GM23338 (cell line): Measurements from ENCODE around the gene NUP62CL.

Experiments used
- CREB1 ChIP-seq: fragments of 250-450 bp; sonication (Bioruptor Pico); IDR thresholded peaks from 2 replicates; pipeline ENCODE4 v1.5.0; 2020; ENCODE audit warnings: low read depth, mild to moderate bottlenecking, moderate library complexity
- ETS1 ChIP-seq: IDR thresholded peaks from 2 replicates; pipeline ENCODE4 v1.6.1; 2016; ENCODE audit warnings: antibody characterized with exemption
- EZH2 ChIP-seq: fragments of 200-600 bp; sonication (generic); IDR thresholded peaks from one replicate; pipeline ENCODE4 v1.8.0; 2017; ENCODE audit warnings: antibody characterized with exemption, mild to moderate bottlenecking, low read depth; ENCODE audit not compliant: unreplicated experiment
- EZH2phosphoT487 ChIP-seq: fragments of 200-600 bp; sonication (generic); IDR thresholded peaks from one replicate; pipeline ENCODE4 v1.8.1; 2018; ENCODE audit warnings: antibody characterized with exemption; ENCODE audit not compliant: unreplicated experiment
- JUNB ChIP-seq: IDR thresholded peaks from one replicate; pipeline ENCODE4 v1.6.1; 2016; ENCODE audit warnings: antibody characterized with exemption; ENCODE audit not compliant: unreplicated experiment
- NANOG ChIP-seq: IDR thresholded peaks from 2 replicates; pipeline ENCODE4 v1.6.1; 2016; ENCODE audit warnings: antibody characterized with exemption, borderline replicate concordance
- POLR2AphosphoS5 ChIP-seq: IDR thresholded peaks from 2 replicates; pipeline ENCODE4 v1.6.1; 2016; ENCODE audit warnings: antibody characterized with exemption, low read depth
- REST ChIP-seq: IDR thresholded peaks from one replicate; pipeline ENCODE4 v1.6.1; 2018; ENCODE audit warnings: antibody characterized with exemption; ENCODE audit not compliant: unreplicated experiment
- STAT1 ChIP-seq: IDR thresholded peaks from one replicate; pipeline ENCODE4 v1.6.1; 2016; ENCODE audit warnings: antibody characterized with exemption; ENCODE audit not compliant: unreplicated experiment
- ZNF114 ChIP-seq: fragments of 250-450 bp; sonication (Bioruptor Pico); IDR thresholded peaks from 2 replicates; pipeline ENCODE4 v1.5.0; 2020; ENCODE audit warnings: mild to moderate bottlenecking, moderate library complexity
- ZNF331 ChIP-seq: fragments of 250-450 bp; sonication (Bioruptor Pico); IDR thresholded peaks from 2 replicates; pipeline ENCODE4 v1.5.0; 2020; ENCODE audit warnings: low read depth, mild to moderate bottlenecking, moderate library complexity
- TF ChIP-seq, protein P1 (sequence below), 2 experiments: fragments of 200-600 bp in 1 of 2; sonication (generic) in 1 of 2; conservative IDR thresholded peaks; 2 replicates each; pipeline versions ENCODE4 v1.5.1 to v1.6.1; 2016 to 2017; ENCODE audit warnings: antibody characterized with exemption in 2 of 2, low read depth in 2 of 2, mild to moderate bottlenecking in 2 of 2, moderate library complexity in 1 of 2
- TF ChIP-seq, protein P2 (sequence below): fragments of 250-450 bp; sonication (Bioruptor Pico); IDR thresholded peaks from 2 replicates; pipeline ENCODE4 v1.5.0; 2020; ENCODE audit warnings: mild to moderate bottlenecking, moderate library complexity

DNA sequence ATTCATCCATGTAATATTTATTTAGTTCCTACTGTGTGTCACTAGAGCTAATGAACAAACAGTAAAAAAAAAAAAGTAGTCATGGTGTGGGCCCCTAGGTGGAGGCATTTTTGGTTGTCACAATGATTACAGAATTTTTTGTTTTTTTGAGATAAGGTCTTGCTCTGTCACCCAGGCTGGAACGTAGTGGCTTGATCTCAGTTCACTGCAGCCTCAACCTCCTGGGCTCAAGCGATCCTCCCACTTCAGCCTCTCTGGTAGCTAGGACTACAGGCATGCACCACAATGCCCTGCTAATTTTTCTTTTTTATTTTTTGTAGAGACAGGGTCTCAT is 22.2 kb upstream of the NUP62CL start:
- TF ChIP-seq REST (no peak), POLR2AphosphoS5 (no peak), EZH2phosphoT487 (no peak), CREB1 (CRISPR knock-in tag) (no peak), EZH2 (no peak), NANOG (no peak), JUNB (no peak), ZNF114 (CRISPR knock-in tag) (no peak), STAT1 (no peak), ZNF331 (CRISPR knock-in tag) (no peak), ETS1 (no peak)
- TF ChIP-seq, protein P1, sequence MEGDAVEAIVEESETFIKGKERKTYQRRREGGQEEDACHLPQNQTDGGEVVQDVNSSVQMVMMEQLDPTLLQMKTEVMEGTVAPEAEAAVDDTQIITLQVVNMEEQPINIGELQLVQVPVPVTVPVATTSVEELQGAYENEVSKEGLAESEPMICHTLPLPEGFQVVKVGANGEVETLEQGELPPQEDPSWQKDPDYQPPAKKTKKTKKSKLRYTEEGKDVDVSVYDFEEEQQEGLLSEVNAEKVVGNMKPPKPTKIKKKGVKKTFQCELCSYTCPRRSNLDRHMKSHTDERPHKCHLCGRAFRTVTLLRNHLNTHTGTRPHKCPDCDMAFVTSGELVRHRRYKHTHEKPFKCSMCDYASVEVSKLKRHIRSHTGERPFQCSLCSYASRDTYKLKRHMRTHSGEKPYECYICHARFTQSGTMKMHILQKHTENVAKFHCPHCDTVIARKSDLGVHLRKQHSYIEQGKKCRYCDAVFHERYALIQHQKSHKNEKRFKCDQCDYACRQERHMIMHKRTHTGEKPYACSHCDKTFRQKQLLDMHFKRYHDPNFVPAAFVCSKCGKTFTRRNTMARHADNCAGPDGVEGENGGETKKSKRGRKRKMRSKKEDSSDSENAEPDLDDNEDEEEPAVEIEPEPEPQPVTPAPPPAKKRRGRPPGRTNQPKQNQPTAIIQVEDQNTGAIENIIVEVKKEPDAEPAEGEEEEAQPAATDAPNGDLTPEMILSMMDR (conservative IDR thresholded peaks at IDR 0.05; ENCODE audit: low read depth in 2 of 2), result no peak
- TF ChIP-seq, protein P2, sequence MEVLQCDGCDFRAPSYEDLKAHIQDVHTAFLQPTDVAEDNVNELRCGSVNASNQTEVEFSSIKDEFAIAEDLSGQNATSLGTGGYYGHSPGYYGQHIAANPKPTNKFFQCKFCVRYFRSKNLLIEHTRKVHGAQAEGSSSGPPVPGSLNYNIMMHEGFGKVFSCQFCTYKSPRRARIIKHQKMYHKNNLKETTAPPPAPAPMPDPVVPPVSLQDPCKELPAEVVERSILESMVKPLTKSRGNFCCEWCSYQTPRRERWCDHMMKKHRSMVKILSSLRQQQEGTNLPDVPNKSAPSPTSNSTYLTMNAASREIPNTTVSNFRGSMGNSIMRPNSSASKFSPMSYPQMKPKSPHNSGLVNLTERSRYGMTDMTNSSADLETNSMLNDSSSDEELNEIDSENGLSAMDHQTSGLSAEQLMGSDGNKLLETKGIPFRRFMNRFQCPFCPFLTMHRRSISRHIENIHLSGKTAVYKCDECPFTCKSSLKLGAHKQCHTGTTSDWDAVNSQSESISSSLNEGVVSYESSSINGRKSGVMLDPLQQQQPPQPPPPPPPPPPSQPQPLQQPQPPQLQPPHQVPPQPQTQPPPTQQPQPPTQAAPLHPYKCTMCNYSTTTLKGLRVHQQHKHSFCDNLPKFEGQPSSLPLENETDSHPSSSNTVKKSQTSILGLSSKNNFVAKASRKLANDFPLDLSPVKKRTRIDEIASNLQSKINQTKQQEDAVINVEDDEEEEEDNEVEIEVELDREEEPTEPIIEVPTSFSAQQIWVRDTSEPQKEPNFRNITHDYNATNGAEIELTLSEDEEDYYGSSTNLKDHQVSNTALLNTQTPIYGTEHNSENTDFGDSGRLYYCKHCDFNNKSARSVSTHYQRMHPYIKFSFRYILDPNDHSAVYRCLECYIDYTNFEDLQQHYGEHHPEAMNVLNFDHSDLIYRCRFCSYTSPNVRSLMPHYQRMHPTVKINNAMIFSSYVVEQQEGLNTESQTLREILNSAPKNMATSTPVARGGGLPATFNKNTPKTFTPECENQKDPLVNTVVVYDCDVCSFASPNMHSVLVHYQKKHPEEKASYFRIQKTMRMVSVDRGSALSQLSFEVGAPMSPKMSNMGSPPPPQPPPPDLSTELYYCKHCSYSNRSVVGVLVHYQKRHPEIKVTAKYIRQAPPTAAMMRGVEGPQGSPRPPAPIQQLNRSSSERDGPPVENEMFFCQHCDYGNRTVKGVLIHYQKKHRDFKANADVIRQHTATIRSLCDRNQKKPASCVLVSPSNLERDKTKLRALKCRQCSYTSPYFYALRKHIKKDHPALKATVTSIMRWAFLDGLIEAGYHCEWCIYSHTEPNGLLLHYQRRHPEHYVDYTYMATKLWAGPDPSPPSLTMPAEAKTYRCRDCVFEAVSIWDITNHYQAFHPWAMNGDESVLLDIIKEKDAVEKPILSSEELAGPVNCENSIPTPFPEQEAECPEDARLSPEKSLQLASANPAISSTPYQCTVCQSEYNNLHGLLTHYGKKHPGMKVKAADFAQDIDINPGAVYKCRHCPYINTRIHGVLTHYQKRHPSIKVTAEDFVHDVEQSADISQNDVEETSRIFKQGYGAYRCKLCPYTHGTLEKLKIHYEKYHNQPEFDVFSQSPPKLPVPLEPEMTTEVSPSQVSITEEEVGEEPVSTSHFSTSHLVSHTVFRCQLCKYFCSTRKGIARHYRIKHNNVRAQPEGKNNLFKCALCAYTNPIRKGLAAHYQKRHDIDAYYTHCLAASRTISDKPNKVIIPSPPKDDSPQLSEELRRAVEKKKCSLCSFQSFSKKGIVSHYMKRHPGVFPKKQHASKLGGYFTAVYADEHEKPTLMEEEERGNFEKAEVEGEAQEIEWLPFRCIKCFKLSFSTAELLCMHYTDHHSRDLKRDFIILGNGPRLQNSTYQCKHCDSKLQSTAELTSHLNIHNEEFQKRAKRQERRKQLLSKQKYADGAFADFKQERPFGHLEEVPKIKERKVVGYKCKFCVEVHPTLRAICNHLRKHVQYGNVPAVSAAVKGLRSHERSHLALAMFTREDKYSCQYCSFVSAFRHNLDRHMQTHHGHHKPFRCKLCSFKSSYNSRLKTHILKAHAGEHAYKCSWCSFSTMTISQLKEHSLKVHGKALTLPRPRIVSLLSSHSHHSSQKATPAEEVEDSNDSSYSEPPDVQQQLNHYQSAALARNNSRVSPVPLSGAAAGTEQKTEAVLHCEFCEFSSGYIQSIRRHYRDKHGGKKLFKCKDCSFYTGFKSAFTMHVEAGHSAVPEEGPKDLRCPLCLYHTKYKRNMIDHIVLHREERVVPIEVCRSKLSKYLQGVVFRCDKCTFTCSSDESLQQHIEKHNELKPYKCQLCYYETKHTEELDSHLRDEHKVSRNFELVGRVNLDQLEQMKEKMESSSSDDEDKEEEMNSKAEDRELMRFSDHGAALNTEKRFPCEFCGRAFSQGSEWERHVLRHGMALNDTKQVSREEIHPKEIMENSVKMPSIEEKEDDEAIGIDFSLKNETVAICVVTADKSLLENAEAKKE (CRISPR knock-in tag), result no peak
